ENCODE data around the gene TRIM63.
"Not testable (repeated sequence)": the region's sequence is repeated elsewhere in the genome, so short reads cannot be mapped to it uniquely, and the experiment has no call there.

Gene TRIM63

DNA sequence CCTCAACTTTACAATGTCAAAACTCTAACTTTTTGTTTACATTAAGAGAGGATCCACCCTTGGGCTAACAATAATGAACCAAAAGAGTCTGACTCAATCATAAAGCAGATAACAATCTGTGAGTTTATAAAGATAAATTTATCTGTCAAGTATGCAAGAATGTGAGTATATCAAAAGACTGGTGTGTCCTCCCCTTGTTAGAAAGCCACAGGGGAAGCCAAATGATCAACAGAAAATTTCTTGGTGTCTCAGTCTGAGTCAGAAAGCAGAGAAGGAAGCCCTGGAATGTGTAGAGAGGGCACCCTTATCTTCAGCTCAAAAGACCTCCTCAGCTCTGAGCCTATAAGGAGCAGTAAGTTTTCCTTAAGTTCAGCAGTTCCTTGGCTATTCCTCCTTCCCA is 30.3 kb upstream of the TRIM63 start:
- CTCF ChIA-PET, result no interaction called here
- TF ChIP-seq, protein P1, sequence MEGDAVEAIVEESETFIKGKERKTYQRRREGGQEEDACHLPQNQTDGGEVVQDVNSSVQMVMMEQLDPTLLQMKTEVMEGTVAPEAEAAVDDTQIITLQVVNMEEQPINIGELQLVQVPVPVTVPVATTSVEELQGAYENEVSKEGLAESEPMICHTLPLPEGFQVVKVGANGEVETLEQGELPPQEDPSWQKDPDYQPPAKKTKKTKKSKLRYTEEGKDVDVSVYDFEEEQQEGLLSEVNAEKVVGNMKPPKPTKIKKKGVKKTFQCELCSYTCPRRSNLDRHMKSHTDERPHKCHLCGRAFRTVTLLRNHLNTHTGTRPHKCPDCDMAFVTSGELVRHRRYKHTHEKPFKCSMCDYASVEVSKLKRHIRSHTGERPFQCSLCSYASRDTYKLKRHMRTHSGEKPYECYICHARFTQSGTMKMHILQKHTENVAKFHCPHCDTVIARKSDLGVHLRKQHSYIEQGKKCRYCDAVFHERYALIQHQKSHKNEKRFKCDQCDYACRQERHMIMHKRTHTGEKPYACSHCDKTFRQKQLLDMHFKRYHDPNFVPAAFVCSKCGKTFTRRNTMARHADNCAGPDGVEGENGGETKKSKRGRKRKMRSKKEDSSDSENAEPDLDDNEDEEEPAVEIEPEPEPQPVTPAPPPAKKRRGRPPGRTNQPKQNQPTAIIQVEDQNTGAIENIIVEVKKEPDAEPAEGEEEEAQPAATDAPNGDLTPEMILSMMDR (conservative IDR thresholded peaks at IDR 0.05; ENCODE audit: low read depth), result no peak
- POLR2A ChIA-PET (ENCODE audit: low non-redundant PET), result no interaction called here
- H3K27ac ChIP-seq, result no peak overlapping the region
- no peak for DNase-seq (ENCODE audit: low spot score)

DNA sequence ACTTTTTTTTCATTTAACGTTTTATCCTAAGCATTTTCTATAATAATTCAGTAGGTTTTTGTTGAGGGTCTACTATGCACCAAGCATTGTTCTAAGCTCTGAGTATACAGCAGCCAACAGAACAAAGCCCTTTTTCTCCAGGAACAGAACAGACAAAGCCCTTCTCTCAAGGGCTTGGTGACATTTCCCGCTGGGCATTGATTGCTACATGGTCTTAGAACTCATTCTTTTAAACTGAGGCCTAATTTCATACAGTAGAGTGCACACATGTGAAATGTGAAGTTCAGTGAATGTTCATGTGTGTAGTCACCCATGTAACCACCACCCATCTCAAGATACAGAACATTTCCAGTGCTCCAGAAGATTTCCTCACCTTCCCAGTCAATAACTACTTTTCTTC is 29.0 kb upstream of the TRIM63 start:
- no peak for DNase-seq (ENCODE audit: low spot score)

DNA sequence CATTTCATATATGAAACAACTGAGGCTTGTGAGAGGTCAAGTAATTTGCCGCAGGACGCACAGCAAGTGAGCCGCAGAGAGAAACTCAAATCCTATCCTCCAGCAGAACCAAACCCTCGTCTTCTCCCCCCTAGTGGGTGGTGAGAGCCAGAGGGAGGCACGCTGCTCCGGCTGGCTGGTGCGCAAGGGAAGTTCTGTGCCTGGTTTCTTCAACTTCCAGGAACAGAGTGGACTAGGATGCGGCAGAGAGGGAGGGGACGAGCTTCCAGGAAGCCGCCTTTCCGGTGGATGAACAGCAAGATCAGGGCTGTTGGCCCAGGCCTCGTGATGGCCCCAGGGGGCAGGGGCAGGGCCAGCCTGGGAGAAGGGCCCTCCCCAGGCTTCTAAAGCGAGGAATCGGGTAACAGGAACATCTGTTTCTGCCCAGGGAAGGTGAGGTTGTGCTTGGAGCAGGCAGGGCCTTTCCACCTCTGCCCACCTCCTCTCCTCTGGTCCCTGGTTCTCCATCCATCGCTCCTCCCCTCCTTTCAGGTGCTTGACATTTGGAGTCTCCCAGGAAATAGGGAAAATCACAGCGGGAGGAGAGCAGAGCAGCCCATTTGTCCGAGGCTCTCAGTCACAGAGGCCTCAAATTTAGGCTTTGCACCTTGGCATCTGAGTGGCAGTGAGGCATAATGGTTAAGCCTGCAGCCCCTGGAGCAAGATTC is 27.4 kb upstream of the TRIM63 start:
- no peak overlapping the region for H3K27ac ChIP-seq
- TF ChIP-seq, protein P1 (conservative IDR thresholded peaks at IDR 0.05; ENCODE audit: low read depth), result no peak
- no peak for DNase-seq (ENCODE audit: low spot score)
- ChIA-PET POLR2A (ENCODE audit: low non-redundant PET) (no interaction called here), CTCF (interaction anchor here (0.9 kb wide), 1 partner anchor 44 kb away, joined by 6 read pairs; no protein-coding TSS in a partner anchor)

More for the DNA sequence above, 29.0 kb upstream of the TRIM63 start:
- no peak overlapping the region for H3K27ac ChIP-seq
- ChIA-PET POLR2A (ENCODE audit: low non-redundant PET) (no interaction called here), CTCF (no interaction called here)
- TF ChIP-seq, protein P1 (conservative IDR thresholded peaks at IDR 0.05; ENCODE audit: low read depth), result no peak

DNA sequence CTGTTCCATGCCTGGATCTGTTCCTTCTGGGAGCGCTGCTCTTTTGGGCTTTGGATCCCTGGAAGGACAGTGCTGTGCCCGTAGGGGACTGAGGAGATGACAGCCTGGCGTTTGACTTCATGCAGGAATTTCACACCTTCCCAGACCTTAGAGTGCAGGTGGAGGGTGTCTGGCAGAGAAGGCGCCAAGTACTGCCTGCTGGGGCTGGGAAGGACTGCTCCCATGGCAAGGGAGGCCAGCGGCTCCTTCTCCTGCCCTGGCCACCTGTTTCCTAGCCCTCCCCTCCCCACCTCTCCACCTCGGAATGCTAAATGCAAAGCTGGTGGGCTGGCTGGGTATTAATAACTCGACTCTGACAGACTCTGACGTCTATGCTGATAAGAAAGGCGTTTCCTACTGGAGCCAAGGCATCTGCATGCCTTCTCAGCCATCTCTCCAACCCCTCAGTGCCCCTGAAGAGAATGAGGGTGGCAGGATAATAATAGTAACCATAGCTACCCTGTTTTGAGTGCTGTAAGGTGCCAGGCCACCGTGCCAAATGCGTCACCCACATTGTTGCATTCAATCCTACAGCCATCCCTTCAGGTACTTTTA is 26.7 kb upstream of the TRIM63 start:
- H3K27ac ChIP-seq, result no peak overlapping the region
- CTCF ChIA-PET, result no interaction called here
- TF ChIP-seq, protein P1 (conservative IDR thresholded peaks at IDR 0.05; ENCODE audit: low read depth), result no peak
- DNase-seq (ENCODE audit: low spot score), result no peak
- POLR2A ChIA-PET (ENCODE audit: low non-redundant PET), result no interaction called here

DNA sequence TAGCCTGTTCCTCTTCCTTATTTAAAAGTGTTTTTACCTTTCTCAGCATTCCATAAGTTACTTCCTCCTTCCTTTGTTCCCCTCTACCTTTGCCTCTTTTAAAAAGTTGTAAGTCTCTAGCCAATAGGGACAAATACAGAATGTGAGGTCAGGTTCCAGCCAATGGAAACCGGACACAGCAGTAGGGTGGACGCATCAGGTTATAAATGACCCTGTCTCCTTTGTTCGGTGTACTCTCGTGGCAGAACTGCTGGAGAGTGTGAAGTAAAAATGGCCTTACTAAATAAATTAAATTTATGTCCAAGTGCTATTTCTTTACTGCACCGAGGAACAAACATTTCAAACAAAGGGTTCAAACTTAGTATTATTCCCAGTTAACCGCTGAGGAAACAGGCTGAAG is 26.1 kb upstream of the TRIM63 start:
- H3K27ac ChIP-seq; DNase-seq (ENCODE audit: low spot score); CTCF ChIA-PET; POLR2A ChIA-PET (ENCODE audit: low non-redundant PET): not testable (repeated sequence)

DNA sequence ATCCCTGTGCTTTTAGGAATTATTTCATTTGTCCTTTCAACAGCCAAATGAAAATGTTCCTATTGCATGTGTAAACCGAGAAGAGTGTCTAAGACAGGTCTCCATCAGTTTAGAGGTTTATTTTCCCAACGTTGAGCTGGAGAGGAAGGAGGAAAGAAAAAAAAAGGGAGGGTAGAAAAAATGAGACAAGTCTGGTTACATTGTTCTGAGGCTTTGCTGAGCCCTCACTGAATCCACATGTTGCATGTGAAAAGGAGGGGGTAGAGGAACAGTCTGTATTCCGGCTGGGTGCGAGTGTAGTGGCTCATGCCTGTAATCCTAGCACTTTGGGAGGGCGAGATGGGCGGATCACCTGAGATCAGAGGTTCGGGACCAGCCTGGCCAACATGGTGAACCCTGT is 25.0 kb upstream of the TRIM63 start:
- DNase-seq (ENCODE audit: low spot score), result no peak
- TF ChIP-seq, protein P1 (conservative IDR thresholded peaks at IDR 0.05; ENCODE audit: low read depth), result no peak
- no peak overlapping the region for H3K27ac ChIP-seq
- ChIA-PET POLR2A (ENCODE audit: low non-redundant PET) (no interaction called here), CTCF (interaction anchor here (0.6 kb wide), 1 partner anchor 381 kb away, joined by 3 read pairs; no protein-coding TSS in a partner anchor)

DNA sequence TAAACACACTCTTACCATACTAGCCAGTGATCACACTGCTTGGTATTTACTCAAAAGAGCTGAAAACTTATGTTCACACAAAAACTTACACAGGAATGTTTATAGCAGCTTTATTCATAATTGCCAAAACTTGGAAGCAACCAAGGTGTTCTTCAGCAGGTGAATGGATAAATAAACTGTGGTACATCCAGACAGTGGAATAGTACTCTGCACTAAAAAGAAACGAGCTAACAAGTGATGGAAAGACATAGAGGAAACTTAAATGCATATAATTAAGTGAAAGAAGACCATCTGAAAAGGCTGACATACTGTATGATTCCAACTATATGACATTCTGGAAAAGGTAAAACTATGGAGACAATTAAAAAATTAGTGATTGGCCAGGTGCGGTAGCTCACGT is 23.5 kb upstream of the TRIM63 start:
- ChIA-PET CTCF (no interaction called here), POLR2A (ENCODE audit: low non-redundant PET) (no interaction called here)
- TF ChIP-seq, protein P1 (conservative IDR thresholded peaks at IDR 0.05; ENCODE audit: low read depth), result no peak
- no peak for DNase-seq (ENCODE audit: low spot score)
- no peak overlapping the region for H3K27ac ChIP-seq
